HEK293 (cell line): ENCODE data around the gene ADGB.

ENCODE experiments used
- CTCF ChIA-PET: fragments of 350-600 bp; formaldehyde crosslinking; extraction: SDS; loops from one replicate; lab custom pipeline; 2021; ENCODE audit warnings: antibody characterized with exemption; lab: Yijun Ruan, JAX
- POLR2A ChIA-PET: fragments of 300-600 bp; formaldehyde crosslinking; extraction: SDS; loops from one replicate; lab custom pipeline; 2020; ENCODE audit warnings: antibody characterized with exemption, inconsistent platforms; lab: Yijun Ruan, JAX
- H3K27ac ChIP-seq: fragments of 200-500 bp; sonication (Bioruptor generic); 2 replicates; pipeline ENCODE4 v1.5.1; 2014; ENCODE audit warnings: low read depth, low read length, control low read depth, inconsistent platforms; ENCODE audit errors: extremely low read depth
- H3K36me3 ChIP-seq, 2 experiments: fragments of 200-500 bp in 1 of 2; sonication (Bioruptor generic) in 1 of 2; 1 replicate in 1 of 2; 2 replicates in 1 of 2; pipeline ENCODE4 v1.5.1; 2014 to 2017; ENCODE audit warnings: inconsistent platforms in 2 of 2, low read length in 2 of 2; ENCODE audit not compliant: control insufficient read depth in 2 of 2, insufficient read depth in 1 of 2
- H3K4me1 ChIP-seq: fragments of 200-500 bp; sonication (Bioruptor generic); 2 replicates; pipeline ENCODE4 v1.5.1; 2014; ENCODE audit warnings: mild to moderate bottlenecking, low read length, inconsistent platforms; ENCODE audit not compliant: control insufficient read depth, insufficient read depth
- H3K4me3 ChIP-seq: 2 replicates; pipeline ENCODE4 v1.5.1; 2011; ENCODE audit warnings: low read depth, mild to moderate bottlenecking, control low read depth, low read length, moderate library complexity
- H3K9me3 ChIP-seq: fragments of 200-500 bp; sonication (Bioruptor generic); 2 replicates; pipeline ENCODE4 v1.5.1; 2014; ENCODE audit warnings: low read depth, low read length, inconsistent platforms; ENCODE audit not compliant: control insufficient read depth, insufficient read depth
- FEZF1 ChIP-seq: fragments of 450-650 bp; formaldehyde crosslinking; IDR thresholded peaks from 2 replicates; pipeline ENCODE4 v1.5.1; 2016; ENCODE audit warnings: missing biosample characterization, missing genetic modification characterization
- INSM2 ChIP-seq: fragments of 450-650 bp; formaldehyde crosslinking; IDR thresholded peaks from 2 replicates; pipeline ENCODE4 v1.5.1; 2016; ENCODE audit warnings: missing biosample characterization, missing genetic modification characterization
- REST ChIP-seq: fragments of 450-650 bp; formaldehyde crosslinking; IDR thresholded peaks from 2 replicates; pipeline ENCODE4 v1.5.1; 2016; ENCODE audit warnings: missing biosample characterization, missing genetic modification characterization
- SETDB1 ChIP-seq: IDR thresholded peaks from one replicate; pipeline ENCODE4 v1.6.1; 2017; ENCODE audit warnings: mild to moderate bottlenecking, low read length, moderate library complexity, mixed read lengths; ENCODE audit not compliant: insufficient read length
- ZFHX2 ChIP-seq: fragments of 450-650 bp; formaldehyde crosslinking; conservative IDR thresholded peaks from 2 replicates; pipeline ENCODE4 v1.5.1; 2016; ENCODE audit warnings: missing biosample characterization, missing genetic modification characterization
- ZNF121 ChIP-seq: fragments of 450-650 bp; formaldehyde crosslinking; IDR thresholded peaks from 2 replicates; pipeline ENCODE4 v1.5.1; 2016; ENCODE audit warnings: missing biosample characterization, missing genetic modification characterization
- ZNF133 ChIP-seq: fragments of 450-650 bp; formaldehyde crosslinking; IDR thresholded peaks from 2 replicates; pipeline ENCODE4 v1.5.1; 2016; ENCODE audit warnings: missing biosample characterization, missing genetic modification characterization
- ZNF239 ChIP-seq: fragments of 450-650 bp; formaldehyde crosslinking; IDR thresholded peaks from 2 replicates; pipeline ENCODE4 v1.5.1; 2016; ENCODE audit warnings: missing biosample characterization, missing genetic modification characterization
- ZNF266 ChIP-seq: fragments of 450-650 bp; formaldehyde crosslinking; IDR thresholded peaks from 2 replicates; pipeline ENCODE4 v1.5.1; 2016; ENCODE audit warnings: missing biosample characterization, missing genetic modification characterization, low read depth
- ZNF423 ChIP-seq: fragments of 450-650 bp; formaldehyde crosslinking; IDR thresholded peaks from 2 replicates; pipeline ENCODE4 v1.5.1; 2016; ENCODE audit warnings: missing biosample characterization, missing genetic modification characterization
- ZNF501 ChIP-seq: fragments of 450-650 bp; formaldehyde crosslinking; IDR thresholded peaks from 2 replicates; pipeline ENCODE4 v1.5.1; 2016; ENCODE audit warnings: missing biosample characterization, missing genetic modification characterization
- ZNF623 ChIP-seq: fragments of 450-650 bp; formaldehyde crosslinking; IDR thresholded peaks from 2 replicates; pipeline ENCODE4 v1.5.1; 2016; ENCODE audit warnings: missing biosample characterization, missing genetic modification characterization
- ZNF707 ChIP-seq: fragments of 450-650 bp; formaldehyde crosslinking; IDR thresholded peaks from 2 replicates; pipeline ENCODE4 v1.5.1; 2016; ENCODE audit warnings: missing biosample characterization, missing genetic modification characterization
- ZNF768 ChIP-seq: fragments of 450-650 bp; formaldehyde crosslinking; IDR thresholded peaks from 2 replicates; pipeline ENCODE4 v1.5.1; 2018; ENCODE audit warnings: missing biosample characterization, mild to moderate bottlenecking, missing genetic modification characterization
- TF ChIP-seq, protein P1 (sequence below): fragments of 450-650 bp; formaldehyde crosslinking; IDR thresholded peaks from 2 replicates; pipeline ENCODE4 v1.5.1; 2016; ENCODE audit warnings: missing biosample characterization, missing genetic modification characterization, low read depth
- TF ChIP-seq, protein P2 (sequence below): fragments of 450-650 bp; formaldehyde crosslinking; IDR thresholded peaks from 2 replicates; pipeline ENCODE4 v1.5.1; 2016; ENCODE audit warnings: missing biosample characterization, missing genetic modification characterization

Gene ADGB

DNA sequence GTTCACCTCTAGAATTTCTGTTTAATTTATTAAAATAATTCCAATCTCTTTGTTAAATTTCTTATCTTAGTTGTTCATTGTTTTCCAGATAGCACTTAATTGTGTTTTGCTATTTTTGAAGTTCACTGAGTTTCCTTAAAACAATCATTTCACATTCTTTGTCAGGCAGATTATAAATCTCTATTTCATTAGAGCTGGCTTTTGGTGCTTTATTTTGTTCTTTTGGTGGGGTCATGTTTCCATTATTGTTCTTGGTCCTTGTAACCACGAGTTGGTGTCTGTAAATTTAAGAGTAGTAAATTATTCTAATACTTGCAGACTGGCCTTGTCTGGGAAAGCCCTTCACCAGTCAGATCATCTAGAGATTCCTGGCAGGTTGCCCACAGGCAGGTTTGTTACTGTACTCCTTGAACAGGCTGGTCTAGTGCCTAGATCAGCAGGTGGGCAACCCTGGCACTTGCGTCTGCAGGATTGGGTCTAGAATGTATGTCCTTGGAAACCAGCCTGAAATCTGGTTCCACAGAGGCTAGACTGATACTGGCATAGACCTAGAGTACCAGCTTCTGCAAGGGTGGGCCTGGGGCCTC, 110.4 kb downstream of the ADGB start (continued):
- TF ChIP-seq ZNF768 (tag by site-specific recombination): no peak
- TF ChIP-seq ZNF133 (tag by site-specific recombination): no peak
- no peak for TF ChIP-seq SETDB1
- TF ChIP-seq ZNF423: no peak
- TF ChIP-seq FEZF1: no peak
- no peak for TF ChIP-seq ZNF707 (tag by site-specific recombination)
- TF ChIP-seq, protein P1, sequence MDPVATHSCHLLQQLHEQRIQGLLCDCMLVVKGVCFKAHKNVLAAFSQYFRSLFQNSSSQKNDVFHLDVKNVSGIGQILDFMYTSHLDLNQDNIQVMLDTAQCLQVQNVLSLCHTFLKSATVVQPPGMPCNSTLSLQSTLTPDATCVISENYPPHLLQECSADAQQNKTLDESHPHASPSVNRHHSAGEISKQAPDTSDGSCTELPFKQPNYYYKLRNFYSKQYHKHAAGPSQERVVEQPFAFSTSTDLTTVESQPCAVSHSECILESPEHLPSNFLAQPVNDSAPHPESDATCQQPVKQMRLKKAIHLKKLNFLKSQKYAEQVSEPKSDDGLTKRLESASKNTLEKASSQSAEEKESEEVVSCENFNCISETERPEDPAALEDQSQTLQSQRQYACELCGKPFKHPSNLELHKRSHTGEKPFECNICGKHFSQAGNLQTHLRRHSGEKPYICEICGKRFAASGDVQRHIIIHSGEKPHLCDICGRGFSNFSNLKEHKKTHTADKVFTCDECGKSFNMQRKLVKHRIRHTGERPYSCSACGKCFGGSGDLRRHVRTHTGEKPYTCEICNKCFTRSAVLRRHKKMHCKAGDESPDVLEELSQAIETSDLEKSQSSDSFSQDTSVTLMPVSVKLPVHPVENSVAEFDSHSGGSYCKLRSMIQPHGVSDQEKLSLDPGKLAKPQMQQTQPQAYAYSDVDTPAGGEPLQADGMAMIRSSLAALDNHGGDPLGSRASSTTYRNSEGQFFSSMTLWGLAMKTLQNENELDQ (tag by site-specific recombination): no peak
- TF ChIP-seq ZNF239 (tag by site-specific recombination): no peak

DNA sequence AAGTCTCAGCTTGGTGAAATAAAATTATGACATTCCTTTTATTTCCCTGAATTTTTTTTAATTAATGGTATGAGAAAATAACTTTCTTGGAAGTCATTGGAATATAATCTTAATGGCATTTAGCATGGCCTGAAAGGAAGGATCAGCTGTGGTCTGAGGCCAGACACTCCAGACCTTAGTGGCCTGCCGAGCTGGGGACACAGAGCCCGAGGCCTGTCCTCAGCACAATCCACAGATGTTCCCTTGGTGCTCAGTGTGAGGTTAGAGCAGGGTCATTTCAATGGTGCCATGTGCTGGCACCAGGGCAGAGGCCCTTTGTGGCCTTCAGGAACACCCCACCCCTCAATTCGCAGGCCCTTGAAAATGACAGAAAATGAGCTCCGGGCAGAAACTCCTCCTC, 120.6 kb downstream of the ADGB start:
- Histone ChIP-seq H3K4me3 (no peak overlapping the region), H3K4me1 (no peaks in the 10 kb centered on the region), H3K36me3 (no peaks in the 10 kb centered on the region), H3K9me3 (no peaks in the 10 kb centered on the region), H3K27ac (no peak overlapping the region)
- TF ChIP-seq ZNF623 (tag by site-specific recombination) (no peak), ZNF501 (tag by site-specific recombination) (no peak), REST (no peak), INSM2 (tag by site-specific recombination) (no peak), ZFHX2 (no peak), ZNF121 (tag by site-specific recombination) (no peak), ZNF266 (no peak)
- TF ChIP-seq, protein P2, sequence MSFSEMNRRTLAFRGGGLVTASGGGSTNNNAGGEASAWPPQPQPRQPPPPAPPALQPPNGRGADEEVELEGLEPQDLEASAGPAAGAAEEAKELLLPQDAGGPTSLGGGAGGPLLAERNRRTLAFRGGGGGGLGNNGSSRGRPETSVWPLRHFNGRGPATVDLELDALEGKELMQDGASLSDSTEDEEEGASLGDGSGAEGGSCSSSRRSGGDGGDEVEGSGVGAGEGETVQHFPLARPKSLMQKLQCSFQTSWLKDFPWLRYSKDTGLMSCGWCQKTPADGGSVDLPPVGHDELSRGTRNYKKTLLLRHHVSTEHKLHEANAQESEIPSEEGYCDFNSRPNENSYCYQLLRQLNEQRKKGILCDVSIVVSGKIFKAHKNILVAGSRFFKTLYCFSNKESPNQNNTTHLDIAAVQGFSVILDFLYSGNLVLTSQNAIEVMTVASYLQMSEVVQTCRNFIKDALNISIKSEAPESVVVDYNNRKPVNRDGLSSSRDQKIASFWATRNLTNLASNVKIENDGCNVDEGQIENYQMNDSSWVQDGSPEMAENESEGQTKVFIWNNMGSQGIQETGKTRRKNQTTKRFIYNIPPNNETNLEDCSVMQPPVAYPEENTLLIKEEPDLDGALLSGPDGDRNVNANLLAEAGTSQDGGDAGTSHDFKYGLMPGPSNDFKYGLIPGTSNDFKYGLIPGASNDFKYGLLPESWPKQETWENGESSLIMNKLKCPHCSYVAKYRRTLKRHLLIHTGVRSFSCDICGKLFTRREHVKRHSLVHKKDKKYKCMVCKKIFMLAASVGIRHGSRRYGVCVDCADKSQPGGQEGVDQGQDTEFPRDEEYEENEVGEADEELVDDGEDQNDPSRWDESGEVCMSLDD (tag by site-specific recombination): no peak
- ChIA-PET CTCF (interaction anchor here (1.3 to 1.4 kb wide), 2 partner anchors 9 to 15 kb away, joined by 3 to 4 read pairs; no protein-coding TSS in a partner anchor), POLR2A (no interaction called here)
